Measurements from ENCODE around the gene PCMT1.
A peak's percentile ranks its signal among the peaks of the same experiment; 100 is the strongest.

PCMT1 gene

GRCh38 chr6:149856256-149856994 lies 106.9 kb downstream of the PCMT1 start:
- H3K27me3 ChIP-seq (ENCODE audit: control insufficient read depth, insufficient read depth, low read length): no peaks in the 10 kb centered on the region
- no peak overlapping the region for H3K9ac ChIP-seq
- peaks cover 49% of the 10 kb centered on the region for H3K4me1 ChIP-seq
- no peak for TF ChIP-seq CTCF (IDR thresholded peaks at IDR 0.05)
- no peaks in the 10 kb centered on the region for H3K36me3 ChIP-seq (ENCODE audit: control insufficient read depth, insufficient read depth, low read length)
- H3K4me2 ChIP-seq (ENCODE audit: low read length): no peak overlapping the region
- peak overlapping the region; percentile 47 for H3K27ac ChIP-seq
- H3K9me3 ChIP-seq (ENCODE audit: control insufficient read depth, low read length): no peaks in the 10 kb centered on the region
- no peak overlapping the region for H2AFZ ChIP-seq
- H3K79me2 ChIP-seq: peaks cover 36% of the 10 kb centered on the region
- H3K4me3 ChIP-seq (ENCODE audit: low read depth, low read length): no peak overlapping the region

GRCh38 chr6:149857541-149857940 lies 108.0 kb downstream of the PCMT1 start:
- Histone ChIP-seq H3K27ac (peak overlapping the region; percentile 47), H3K9me3 (ENCODE audit: control insufficient read depth, low read length) (no peaks in the 10 kb centered on the region), H3K4me2 (ENCODE audit: low read length) (no peak overlapping the region), H3K79me2 (peaks cover 37% of the 10 kb centered on the region), H3K4me3 (ENCODE audit: low read depth, low read length) (no peak overlapping the region), H2AFZ (no peak overlapping the region), H3K4me1 (peaks cover 54% of the 10 kb centered on the region), H3K36me3 (ENCODE audit: control insufficient read depth, insufficient read depth, low read length) (no peaks in the 10 kb centered on the region), H3K27me3 (ENCODE audit: control insufficient read depth, insufficient read depth, low read length) (no peaks in the 10 kb centered on the region), H3K9ac (no peak overlapping the region)
- TF ChIP-seq CTCF (IDR thresholded peaks at IDR 0.05): no peak

- Histone ChIP-seq H2AFZ (no peak overlapping the region), H3K4me1 (peaks cover 54% of the 10 kb centered on the region), H3K9ac (no peak overlapping the region), H3K4me3 (ENCODE audit: low read depth, low read length) (no peak overlapping the region), H3K9me3 (ENCODE audit: control insufficient read depth, low read length) (no peaks in the 10 kb centered on the region), H3K27me3 (ENCODE audit: control insufficient read depth, insufficient read depth, low read length) (no peaks in the 10 kb centered on the region), H3K4me2 (ENCODE audit: low read length) (no peak overlapping the region), H3K27ac (peak overlapping the region; percentile 91), H3K79me2 (peaks cover 34% of the 10 kb centered on the region), H3K36me3 (ENCODE audit: control insufficient read depth, insufficient read depth, low read length) (no peaks in the 10 kb centered on the region)
- no peak for TF ChIP-seq CTCF (IDR thresholded peaks at IDR 0.05)
Measured at GRCh38 chr6:149859368-149859767, 109.8 kb downstream of the PCMT1 start.

- TF ChIP-seq CTCF (IDR thresholded peaks at IDR 0.05): no peak
- Histone ChIP-seq H3K4me2 (ENCODE audit: low read length) (no peak overlapping the region), H2AFZ (no peak overlapping the region), H3K27ac (peak overlapping the region; percentile 91), H3K9me3 (ENCODE audit: control insufficient read depth, low read length) (no peaks in the 10 kb centered on the region), H3K4me1 (peaks cover 49% of the 10 kb centered on the region), H3K9ac (no peak overlapping the region), H3K79me2 (peaks cover 28% of the 10 kb centered on the region), H3K27me3 (ENCODE audit: control insufficient read depth, insufficient read depth, low read length) (no peaks in the 10 kb centered on the region), H3K36me3 (ENCODE audit: control insufficient read depth, insufficient read depth, low read length) (no peaks in the 10 kb centered on the region), H3K4me3 (ENCODE audit: low read depth, low read length) (no peak overlapping the region)
Measured at GRCh38 chr6:149859938-149860337, 110.4 kb downstream of the PCMT1 start.

- peak overlapping the region; percentile 32 for H3K4me3 ChIP-seq (ENCODE audit: low read depth, low read length)
- H3K9ac ChIP-seq: no peak overlapping the region
- H3K4me1 ChIP-seq: peaks cover 44% of the 10 kb centered on the region
- TF ChIP-seq CTCF (IDR thresholded peaks at IDR 0.05): no peak
- no peaks in the 10 kb centered on the region for H3K27me3 ChIP-seq (ENCODE audit: control insufficient read depth, insufficient read depth, low read length)
- H3K9me3 ChIP-seq (ENCODE audit: control insufficient read depth, low read length): no peaks in the 10 kb centered on the region
- H3K36me3 ChIP-seq (ENCODE audit: control insufficient read depth, insufficient read depth, low read length): no peaks in the 10 kb centered on the region
- peak overlapping the region; percentile 91 for H3K27ac ChIP-seq
- peak overlapping the region; percentile 7 for H2AFZ ChIP-seq
- H3K4me2 ChIP-seq (ENCODE audit: low read length): peak overlapping the region; percentile 48
- peaks cover 23% of the 10 kb centered on the region for H3K79me2 ChIP-seq
Measured at GRCh38 chr6:149860513-149860833, 110.9 kb downstream of the PCMT1 start.

Data from parathyroid adenoma (tissue), 2 donors.